ENCODE data around the gene PLPP6. TPM values are rescaled to one million over a fixed set of nuclear protein-coding genes. Genes with fewer than 3 reads are reported as not detected.

The PLPP6 gene
- total and polyA plus RNA-seq, 2 donors (not counting 3 experiments of a cell fraction or from before 2014, with no cell fraction given): 6.3 to 6.4 TPM

DNA sequence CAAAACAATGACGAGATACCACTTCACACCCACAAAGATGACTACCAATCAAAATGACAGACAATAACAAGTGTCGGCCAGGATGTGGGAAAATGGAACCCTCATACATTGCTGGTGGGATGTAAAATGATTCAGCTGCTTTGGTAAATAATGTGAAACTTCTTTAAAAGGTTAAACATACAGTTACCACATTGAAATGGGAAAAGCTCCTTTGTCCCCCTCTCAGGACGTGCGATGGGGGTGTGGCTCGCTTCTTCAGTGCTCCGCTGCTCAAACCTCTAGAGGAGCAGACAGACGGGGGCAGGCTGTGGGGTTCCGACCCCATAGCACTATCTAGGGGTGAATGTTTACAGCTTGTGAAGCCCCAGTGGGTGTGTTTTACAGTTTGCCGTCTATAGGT, 8.0 kb upstream of the PLPP6 start:
- Histone ChIP-seq H3K27me3 (ENCODE audit: control insufficient read depth in 2 of 2, insufficient read depth in 2 of 2, low read length in 2 of 2) (no peaks in the 10 kb centered on the region), H3K9me1 (replicated peaks; ENCODE audit: control insufficient read depth, extremely low read depth, insufficient read depth, low read length) (no peaks in the 10 kb centered on the region), H3K79me2 (ENCODE audit: control insufficient read depth, insufficient read depth, low read length) (no peaks in the 10 kb centered on the region), H3K9me3 (replicated peaks; ENCODE audit: control insufficient read depth, insufficient read depth, low read length) (no peaks in the 10 kb centered on the region), H3K27ac (ENCODE audit: insufficient read depth, low read depth, low read length) (no peak overlapping the region), H3K4me3 (replicated peaks in 1 of 3; ENCODE audit: insufficient read depth in 1 of 3, low read depth in 1 of 3, low read length in 3 of 3) (no peak overlapping the region), H3K4me1 (ENCODE audit: control insufficient read depth, extremely low read depth, insufficient read depth, low read length) (no peaks in the 10 kb centered on the region), H4K20me1 (replicated peaks; ENCODE audit: control insufficient read depth, extremely low read depth, insufficient read depth, low read length) (no peaks in the 10 kb centered on the region), H2AFZ (ENCODE audit: low read depth, low read length) (no peak overlapping the region), H3K36me3 (ENCODE audit: control insufficient read depth in 2 of 2, extremely low read depth in 1 of 2, insufficient read depth in 2 of 2, low read length in 2 of 2) (no peaks in the 10 kb centered on the region), H3K9ac (replicated peaks; ENCODE audit: extremely low read depth, insufficient read depth, low read length) (no peak overlapping the region), H3K4me2 (ENCODE audit: insufficient read depth, low read length) (no peak overlapping the region)
- no TSS peak for BruUV-seq (replicated peaks)
- DNase-seq (ENCODE audit: low read depth, low spot score) (no peak), FAIRE-seq (no peak)
- TF ChIP-seq FOS (IDR thresholded peaks at IDR 0.05; ENCODE audit: borderline replicate concordance, insufficient read depth, low read length) (no peak), POLR2AphosphoS5 (IDR thresholded peaks at IDR 0.05; ENCODE audit: insufficient read depth, low read depth, low read length) (no peak), GATA2 (IDR thresholded peaks at IDR 0.05; ENCODE audit: insufficient read depth, insufficient read length, low read depth, low read length) (no peak), MAX (IDR thresholded peaks at IDR 0.05; ENCODE audit: insufficient read depth, insufficient read length) (no peak), MYC (IDR thresholded peaks at IDR 0.05; ENCODE audit: low read depth, low read length) (no peak), EZH2 (IDR thresholded peaks at IDR 0.05; ENCODE audit: borderline replicate concordance, low read depth, low read length, severe bottlenecking) (no peak), POLR2A (IDR thresholded peaks at IDR 0.05; ENCODE audit: low read depth, low read length) (no peak), JUN (IDR thresholded peaks at IDR 0.05; ENCODE audit: borderline replicate concordance, insufficient read depth, insufficient read length, low read depth) (no peak)
- TF ChIP-seq, protein P1, sequence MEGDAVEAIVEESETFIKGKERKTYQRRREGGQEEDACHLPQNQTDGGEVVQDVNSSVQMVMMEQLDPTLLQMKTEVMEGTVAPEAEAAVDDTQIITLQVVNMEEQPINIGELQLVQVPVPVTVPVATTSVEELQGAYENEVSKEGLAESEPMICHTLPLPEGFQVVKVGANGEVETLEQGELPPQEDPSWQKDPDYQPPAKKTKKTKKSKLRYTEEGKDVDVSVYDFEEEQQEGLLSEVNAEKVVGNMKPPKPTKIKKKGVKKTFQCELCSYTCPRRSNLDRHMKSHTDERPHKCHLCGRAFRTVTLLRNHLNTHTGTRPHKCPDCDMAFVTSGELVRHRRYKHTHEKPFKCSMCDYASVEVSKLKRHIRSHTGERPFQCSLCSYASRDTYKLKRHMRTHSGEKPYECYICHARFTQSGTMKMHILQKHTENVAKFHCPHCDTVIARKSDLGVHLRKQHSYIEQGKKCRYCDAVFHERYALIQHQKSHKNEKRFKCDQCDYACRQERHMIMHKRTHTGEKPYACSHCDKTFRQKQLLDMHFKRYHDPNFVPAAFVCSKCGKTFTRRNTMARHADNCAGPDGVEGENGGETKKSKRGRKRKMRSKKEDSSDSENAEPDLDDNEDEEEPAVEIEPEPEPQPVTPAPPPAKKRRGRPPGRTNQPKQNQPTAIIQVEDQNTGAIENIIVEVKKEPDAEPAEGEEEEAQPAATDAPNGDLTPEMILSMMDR (IDR thresholded peaks at IDR 0.05; ENCODE audit: extremely low read depth in 1 of 2, insufficient read depth in 1 of 2, low read depth in 1 of 2, low read length in 2 of 2): no peak
- ChIA-PET POLR2A (no interaction called here), CTCF (interaction anchor here (0.9 to 1.1 kb wide), 2 partner anchors 14 to 1213 kb away, joined by 3 to 4 read pairs; no protein-coding TSS in a partner anchor)
- dilution Hi-C loops (cut with MboI; ENCODE audit: extremely low pct_ligation_motif_present, low sequenced_read_pairs) (no loop called here), intact Hi-C loops (cut with micrococcal nuclease) (no loop called here)
